HG03135 (cell line): ENCODE results near the gene SLC19A1.
"Not testable (repeated sequence)": the region's sequence is repeated elsewhere in the genome, so short reads cannot be mapped to it uniquely, and the experiment has no call there.

ENCODE experiments used
- ATAC-seq: cut with Tn5 transposase; IDR thresholded peaks from one replicate; pipeline ENCODE4 v1.9.1; 2021; ENCODE audit warnings: mild to moderate bottlenecking, moderate library complexity; ENCODE audit not compliant: unreplicated experiment

SLC19A1 gene

DNA sequence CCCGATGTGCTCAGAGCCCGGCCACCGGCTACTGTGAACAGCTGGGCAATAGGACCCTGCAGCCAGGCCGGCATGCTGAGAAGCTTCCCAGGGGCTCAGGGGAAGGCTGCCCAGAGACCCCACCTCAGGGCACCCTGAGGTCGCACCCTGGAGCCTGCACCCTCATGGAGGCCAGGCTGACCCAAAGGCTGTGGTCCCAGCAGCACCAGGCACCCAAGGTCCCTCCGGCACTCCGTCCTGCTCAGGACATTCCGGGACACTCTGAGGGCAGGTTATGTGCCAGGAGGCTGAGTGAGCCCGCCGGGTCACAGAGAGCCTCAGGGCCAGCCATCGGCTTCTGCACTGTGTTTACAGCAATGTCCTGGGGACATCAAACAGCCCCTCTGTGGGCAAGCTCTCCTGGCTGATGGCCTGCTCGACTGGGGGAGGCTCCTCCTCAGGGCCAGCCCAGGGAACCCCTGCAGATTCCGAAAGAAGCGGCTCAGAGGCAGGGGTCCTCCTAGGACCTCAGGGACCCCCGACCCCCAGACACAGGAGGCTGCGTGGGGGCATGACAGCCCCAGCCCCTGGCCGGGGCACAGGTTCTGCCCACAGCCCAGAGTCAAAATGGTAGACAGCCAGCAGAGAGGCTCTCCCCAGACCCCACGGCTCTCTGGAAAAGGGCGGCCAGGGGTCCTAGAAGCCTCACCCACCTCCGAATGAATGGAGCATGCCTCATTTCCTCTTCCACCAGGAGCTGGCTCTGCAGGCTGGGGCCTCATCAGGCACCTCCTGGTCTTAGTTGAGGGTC lies 8.2 kb downstream of the SLC19A1 start:
- no peak for ATAC-seq

DNA sequence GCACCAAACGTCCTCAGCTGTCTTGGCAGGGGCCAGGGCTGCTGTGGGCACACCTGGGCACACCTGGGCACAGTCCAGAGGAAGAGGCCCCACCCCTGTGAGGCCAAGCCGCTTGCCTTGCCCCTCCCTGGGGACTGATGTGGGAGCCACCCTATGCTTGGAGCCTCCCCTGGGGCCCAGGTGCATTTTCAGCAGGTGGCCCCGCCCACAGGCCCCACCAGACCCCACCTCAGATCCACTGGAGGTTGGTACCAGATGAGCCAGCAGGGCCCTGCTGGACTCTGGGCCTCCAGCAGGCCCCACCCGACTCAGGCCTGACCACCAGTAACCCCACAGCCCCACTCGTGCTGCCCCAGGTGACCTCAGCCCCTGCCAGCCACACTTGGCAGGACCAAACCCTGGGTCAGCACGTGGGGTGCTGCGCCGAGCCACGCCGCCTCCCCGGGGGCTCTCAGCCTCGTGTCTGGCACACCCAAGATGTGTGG lies 8.8 kb downstream of the SLC19A1 start:
- ATAC-seq, result no peak

DNA sequence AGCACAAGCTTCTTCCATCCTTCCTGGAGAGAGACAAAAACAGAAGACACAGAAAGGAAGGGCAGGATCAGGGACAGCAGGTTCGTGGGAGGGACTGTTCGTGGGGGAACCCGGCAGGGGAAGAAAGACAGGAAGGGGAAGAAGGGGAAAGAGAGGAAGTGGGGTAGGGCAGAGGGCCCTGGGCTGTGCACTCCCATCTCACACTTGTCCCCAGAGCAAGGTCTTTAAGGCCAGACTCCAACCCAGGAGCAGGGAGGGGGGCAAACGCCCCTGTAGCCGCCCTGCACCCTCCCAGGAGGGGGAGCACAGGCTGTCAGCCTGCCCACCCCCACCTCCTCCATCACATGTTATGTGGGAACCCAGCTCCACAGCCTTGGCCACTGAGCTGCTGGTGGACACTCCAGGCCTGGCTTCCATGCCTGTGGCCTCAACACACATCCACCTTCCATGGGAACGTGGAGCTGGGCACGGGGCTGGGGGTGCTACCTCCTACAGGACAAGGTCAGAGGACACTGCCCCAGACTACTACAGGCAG lies 9.3 kb downstream of the SLC19A1 start:
- ATAC-seq, result no peak

DNA sequence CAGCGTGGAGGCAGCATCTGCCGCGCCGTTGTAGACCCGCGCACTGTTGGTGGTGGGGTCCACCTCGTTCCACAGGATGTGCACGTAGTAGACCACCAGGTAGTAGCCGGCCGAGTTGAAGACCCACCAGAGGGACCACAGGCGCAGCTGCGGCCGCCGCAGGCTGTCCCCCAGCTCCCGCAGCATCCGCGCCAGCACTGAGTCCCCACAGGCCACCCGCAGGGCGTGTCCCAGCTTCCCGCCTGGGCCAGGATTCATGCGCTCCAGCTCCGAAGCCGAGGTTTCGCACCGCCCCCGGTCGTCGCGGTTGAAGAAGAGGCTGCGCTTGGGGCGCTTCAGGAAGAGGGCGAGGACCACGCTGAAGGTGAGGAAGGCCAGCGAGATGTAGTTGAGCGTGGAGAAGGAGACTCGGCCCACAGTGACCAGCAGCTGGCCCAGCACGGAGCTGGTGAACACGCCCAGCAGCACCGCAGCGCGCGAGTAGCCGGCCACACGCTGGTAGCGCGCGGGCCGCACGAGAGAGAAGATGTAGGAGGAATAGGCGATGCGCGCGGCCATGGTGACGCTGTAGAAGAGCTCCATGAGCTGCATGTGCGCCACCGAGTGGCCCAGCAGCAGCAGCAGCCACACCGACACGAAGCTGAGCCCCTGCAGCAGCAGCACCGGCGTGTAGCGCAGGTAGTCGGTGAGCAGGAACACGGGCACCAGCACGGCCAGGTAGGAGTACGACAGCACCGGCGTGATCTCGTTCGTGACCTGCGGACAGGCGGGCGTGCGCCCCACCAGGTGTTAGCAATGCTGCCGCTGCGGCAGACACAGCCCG lies 10.6 kb downstream of the SLC19A1 start:
- no peak for ATAC-seq

DNA sequence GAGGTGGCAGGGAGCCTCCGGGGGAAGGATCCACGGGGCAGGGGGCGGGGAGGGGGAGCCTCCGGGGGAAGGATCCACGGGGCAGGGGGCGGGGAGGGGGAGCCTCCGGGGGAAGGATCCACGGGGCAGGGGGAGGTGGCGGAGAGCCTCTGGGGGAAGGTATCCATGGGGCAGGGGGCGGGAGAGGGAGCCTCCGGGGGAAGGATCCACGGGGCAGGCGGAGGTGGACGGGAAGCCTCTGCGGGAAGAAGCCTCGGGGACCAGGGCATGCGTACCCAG lies 11.2 kb downstream of the SLC19A1 start:
- not testable (repeated sequence) for ATAC-seq

DNA sequence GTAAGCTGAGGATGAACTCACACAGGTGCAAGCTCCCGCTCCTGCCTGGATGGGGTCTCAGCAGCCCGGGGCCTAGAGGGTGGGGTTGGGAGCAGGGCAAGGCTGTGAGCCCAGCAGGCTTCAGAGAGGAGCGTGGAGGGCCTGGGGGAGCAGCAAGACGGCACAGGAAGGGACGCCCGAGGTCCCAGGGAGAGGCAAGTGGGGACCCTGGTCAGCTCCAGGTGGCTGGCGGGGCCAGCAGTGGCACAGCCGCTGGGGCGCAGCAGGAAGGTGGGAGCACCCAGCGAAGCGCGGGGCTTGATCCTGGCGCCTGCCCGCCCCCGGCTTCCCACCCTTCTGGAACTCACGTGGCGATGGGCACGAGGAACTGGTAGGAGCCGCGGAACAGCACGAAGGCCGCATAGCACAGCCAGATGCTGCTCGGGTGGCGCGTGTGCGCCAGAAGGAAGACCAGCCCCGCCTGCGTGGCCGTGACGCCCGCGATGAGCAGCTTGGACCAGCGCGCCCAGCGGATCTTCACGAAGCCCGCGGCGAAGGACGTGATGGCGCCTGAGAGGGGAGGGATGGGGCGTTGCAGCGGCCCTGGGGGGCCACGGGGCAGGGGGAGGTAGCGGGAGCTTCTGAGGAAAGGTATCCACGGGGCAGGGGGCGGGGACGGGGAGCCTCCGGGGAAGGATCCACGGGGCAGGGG lies 11.7 kb downstream of the SLC19A1 start:
- ATAC-seq, result no peak

DNA sequence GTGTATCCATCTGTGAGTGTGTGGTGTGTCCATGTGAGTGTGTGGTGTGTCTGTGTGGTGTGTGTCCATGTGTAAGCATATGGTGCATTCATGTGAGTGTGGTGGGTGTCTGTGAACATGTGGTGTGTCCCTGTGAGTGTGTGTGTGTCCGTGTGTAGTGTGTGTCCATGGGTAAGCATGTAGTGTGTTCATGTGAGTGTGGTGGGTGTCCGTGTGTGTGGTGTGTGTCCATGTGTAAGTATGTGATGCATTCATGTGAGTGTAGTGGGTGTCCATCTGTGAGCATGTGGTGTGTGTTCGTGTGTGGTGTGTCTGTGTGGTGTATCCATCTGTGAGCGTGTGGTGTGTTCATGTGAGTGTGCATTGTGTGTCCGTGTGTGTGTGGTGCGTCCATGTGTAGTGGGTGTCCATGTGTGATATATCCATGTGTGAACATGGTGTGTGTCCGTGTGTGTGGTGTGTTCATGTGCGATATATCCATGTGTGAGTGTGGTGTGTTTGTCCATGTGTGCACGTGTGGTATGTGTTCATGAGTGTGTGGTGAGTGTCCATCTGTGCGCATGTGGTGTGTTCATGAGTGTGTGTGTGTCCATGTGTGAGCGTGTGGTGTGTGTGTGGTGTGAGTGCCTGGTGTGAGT lies 12.3 kb downstream of the SLC19A1 start:
- ATAC-seq, result no peak

DNA sequence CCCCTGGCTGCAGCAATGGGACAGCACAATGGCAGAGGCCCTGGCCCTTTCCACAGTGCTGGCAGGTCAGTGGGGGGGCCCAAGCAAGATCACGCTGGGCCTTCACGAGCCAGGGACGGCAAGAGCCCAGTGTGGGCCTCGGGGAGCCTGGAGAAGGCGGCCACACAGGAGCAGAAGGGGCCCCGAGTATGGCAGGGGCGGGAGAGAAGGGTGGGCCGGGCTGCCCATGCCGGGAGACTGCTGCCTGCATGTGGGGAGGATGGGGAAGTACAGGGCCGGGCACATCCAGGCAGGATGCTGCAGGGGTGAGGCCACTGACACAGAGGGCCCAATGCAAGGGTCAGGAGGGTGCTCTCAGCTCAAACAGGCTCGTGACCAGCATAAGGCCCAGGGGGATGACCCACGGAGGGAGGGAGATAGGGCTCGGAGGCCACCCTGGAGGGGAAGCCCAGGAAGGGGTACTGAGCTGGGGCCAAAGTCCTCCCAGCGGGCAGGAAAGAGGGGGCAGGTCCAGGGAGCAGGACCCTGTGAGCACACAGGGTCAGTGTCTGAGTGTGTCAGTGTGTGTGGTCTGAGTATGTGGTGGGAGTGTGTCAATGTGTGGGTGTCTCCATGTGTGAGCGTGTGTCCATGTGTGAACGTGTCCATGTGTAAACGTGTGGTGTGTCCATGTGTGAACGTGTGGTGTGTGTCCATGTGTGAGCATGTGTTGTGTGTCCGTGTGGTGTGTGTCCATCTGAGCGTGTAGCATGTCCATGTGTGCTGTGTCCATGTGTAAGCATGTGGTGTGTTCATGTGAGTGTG lies 13.1 kb downstream of the SLC19A1 start:
- ATAC-seq, result no peak

DNA sequence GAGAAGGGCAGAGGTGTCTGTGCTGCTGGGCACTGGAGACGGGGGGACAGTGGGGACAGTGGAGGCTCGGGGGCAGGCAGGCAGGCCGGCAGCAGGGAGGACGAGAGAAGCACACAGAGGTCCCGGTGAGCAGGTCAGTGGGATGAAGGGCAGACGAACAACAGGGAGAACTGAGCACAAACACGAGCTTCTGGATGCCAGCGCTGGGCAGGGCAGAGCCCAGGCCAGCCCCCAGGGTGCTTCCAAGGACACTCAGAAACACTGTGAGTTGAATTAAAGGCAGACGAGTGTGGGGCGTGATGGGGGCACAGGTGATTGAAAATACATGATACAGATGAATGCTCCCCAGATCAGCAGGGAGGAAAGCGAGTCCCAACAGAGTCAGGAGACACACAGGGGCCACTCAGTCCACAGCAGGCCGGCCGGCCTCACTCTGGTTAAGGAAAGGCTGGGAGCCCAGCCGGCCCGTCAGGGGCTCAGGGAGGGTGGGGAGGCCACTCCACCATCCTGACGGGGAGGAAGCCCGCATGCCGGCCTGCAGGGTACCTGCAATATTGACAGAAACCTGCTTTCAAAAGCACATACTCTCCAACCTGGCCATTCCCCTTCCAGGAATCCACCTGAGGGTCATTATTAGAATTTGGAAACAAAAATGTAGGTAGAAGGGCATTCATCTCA lies 14.1 kb downstream of the SLC19A1 start:
- no peak for ATAC-seq

DNA sequence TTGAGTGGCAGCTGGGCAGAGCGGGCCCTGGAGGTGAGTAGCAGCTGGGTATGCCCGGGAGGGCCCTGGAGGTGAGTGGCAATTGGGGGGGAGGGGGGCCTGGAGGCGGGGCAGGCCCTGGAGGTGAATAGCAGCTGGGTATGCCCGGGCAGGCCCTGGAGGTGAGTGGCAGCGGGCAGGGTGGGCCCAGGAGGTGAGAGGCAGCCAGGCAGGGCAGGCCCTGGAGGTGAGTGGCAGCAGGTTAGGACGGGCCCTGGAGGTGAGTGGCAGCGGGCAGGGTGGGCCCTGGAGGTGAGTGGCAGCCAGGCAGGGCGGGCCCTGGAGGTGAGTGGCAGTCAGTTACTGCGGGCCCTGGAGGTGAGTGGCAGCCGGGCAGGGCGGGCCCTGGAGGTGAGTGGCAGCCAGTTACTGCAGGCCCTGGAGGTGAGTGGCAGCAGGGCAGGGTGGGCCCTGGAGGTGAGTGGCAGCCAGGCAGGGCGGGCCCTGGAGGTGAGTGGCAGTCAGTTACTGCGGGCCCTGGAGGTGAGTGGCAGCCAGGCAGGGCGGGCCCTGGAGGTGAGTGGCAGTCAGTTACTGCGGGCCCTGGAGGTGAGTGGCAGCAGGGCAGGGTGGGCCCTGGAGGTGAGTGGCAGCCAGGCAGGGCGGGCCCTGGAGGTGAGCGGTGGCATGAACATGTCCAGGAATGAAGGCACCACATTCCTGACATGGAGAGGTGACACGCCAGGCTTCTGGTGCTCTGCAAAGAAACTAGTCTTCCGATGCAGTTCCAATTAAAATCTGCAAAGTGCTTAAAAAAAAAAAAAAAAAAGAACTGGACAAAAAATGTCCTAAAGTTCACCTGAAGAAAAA lies 14.9 kb downstream of the SLC19A1 start:
- not testable (repeated sequence) for ATAC-seq

DNA sequence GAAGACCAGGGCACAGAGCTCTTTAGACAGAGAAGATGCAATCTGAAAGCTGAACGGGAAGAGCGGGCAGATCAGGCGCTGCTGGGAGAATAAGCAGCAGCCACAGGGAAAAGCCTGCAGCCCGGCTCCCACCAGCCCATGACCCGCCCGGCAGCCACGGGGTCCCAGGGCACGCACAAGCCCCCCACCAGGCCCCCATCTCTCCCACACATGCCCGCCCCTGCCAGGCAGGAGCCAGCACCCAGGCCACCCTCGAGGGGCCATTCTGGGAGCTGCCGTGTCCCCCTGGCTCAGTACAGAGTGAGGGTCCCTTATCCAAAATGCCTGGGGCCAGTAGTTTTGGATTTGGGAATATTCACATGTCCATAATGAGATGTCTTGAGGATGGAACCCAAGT lies 16.3 kb downstream of the SLC19A1 start:
- ATAC-seq, result no peak

DNA sequence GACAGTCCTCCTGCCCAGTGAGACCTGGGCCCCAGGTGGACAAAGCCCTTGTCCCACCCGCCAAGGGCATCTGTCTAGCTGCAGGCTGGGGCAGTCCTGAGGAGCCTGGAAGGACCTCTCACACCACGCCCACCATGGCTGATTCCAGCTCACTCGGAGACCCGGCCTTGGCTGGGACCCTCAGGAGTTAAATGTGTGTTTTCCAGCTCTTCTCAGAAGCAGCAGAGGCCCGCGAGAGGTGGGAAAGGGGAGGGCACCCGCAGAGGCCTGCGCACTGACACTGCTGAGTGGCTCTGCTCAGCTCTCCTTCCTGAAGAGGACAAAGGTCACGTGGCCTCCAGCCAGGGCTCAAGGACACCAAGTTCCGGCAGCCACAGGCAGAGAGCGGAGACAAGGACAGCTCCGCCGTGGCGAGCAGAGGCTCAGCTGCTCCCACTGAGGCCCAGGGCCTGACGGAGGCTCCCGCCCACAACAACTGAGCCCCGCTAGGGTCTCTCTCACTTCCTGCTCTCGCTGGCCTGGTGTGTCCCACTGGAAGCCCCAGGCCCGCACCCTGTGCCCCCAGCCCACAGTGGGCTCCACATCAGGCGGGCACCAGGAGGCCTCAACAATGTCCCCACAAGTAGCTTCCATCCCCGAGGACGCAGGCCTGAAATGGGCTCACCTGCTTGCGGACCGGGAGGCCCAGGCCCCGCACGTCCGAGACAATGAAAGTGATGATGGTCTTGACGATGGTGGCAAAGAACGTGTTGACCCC lies 16.9 kb downstream of the SLC19A1 start:
- no peak for ATAC-seq

DNA sequence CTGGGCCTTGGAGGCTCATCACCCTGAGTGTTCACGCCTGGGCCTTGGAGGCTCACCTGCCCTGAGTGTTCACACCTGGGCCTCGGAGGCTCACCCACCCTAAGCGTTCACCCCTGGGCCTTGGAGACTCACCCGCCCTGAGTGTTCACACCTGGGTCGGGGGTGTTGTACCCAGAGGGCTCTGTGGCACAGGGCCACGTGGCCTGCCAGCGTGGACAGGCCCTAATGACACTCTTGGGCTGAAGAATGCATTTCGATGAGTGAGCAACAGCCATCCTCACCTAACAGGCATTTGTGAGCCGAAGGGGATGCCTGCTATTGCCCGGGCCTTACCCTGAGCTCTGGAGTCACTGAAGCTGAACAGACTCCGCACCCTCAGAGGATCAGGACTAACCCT lies 17.5 kb downstream of the SLC19A1 start:
- ATAC-seq, result no peak

DNA sequence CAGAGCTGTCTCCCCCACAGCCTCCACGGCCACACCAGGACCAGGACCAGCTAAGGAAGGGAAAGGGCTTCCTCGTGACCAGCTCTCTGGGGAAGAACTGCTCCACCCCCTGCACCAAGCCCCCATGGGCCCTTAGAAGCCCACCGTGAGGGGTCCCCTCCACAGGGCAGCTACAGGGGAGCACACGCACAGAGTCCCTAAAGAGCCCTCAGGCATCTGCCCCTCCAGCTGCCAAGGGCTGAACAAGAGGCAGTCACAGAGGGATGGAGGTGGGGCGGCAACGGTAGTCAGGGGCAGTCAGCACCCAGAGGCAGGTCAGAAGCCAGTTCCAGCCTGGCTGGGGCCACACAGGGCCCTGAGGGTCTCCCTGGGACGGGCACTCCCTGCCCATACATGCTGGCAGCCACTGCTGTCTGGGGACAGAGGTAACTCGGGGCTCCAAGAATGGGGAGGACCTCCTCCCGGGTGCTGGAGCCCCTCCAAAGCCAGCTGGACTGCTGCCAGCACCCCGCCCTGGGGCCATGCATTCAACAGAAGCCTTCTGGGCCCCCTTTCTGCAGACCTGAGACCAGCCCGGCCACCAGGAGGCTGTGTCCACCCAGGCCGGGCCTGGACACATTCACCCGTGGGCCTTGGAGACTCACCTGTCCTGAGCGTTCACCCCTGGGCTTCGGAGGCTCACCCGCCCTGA lies 18.7 kb downstream of the SLC19A1 start:
- ATAC-seq, result no peak

DNA sequence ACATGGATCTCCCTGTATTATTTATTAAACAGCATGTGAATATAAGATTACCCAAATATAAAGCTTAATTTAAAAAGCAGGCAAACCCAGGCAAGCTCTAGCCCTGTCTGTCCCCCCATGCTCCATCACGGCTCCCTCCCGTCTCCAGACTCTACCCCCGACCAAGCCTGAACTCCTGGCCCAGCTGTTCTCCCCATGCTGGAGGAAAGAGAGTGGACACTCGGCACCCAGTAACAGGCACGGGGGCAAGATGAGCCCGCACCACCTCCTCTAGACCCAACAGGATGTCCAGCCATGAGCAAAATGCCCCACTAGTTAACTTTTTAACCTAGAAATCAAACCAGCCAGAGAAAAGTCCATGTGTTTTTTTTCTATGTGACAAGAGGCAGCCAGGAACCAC lies 19.3 kb downstream of the SLC19A1 start:
- ATAC-seq, result no peak

DNA sequence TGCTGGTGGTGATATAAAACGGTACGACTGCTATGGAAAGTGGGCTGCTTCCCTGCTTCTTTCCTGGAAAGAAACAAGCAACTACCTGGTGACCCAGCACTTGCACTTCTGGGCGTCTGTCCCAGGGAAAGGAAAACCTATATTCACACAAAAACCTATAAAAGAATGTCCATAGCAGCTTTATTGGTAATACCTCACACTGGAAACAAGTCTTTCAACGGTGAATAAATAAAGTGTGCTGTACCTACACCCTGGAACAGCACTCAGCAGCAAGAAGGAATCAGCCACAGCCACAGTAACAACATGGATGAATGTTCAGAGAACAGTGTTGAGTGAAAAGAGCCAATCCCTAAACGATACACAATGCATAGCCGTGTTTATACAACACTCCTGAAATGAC lies 19.9 kb downstream of the SLC19A1 start:
- no peak for ATAC-seq

DNA sequence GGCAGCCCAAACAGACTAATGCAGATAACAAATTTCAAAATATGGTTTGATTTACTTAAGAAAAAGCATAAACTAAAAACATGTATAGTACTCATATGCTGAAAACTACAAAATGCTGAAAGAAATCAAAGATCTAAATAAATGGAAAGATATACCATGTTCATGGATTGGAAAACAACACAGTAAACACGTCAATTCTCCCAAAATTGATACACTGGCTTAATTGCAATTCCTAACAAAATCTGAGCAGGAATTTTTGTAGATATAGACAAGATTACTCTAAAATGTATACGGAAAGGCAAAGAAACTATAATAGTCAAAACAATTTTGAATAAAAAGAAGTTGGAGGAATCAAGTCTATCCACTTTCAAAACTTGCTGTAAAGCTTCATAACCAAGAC lies 21.0 kb downstream of the SLC19A1 start:
- no peak for ATAC-seq
